HEK293T (cell line): ENCODE data around the gene LMF1.
"Not testable (repeated sequence)": the region's sequence is repeated elsewhere in the genome, so short reads cannot be mapped to it uniquely, and the experiment has no call there.

Experiments
- CTCF ChIA-PET: fragments of 350-600 bp; formaldehyde crosslinking; extraction: SDS; loops from one replicate; lab custom pipeline; 2021; ENCODE audit warnings: antibody characterized with exemption, inconsistent platforms; lab: Yijun Ruan, JAX
- POLR2A ChIA-PET: fragments of 350-600 bp; formaldehyde crosslinking; extraction: SDS; loops from one replicate; lab custom pipeline; 2020; ENCODE audit warnings: antibody characterized with exemption, inconsistent platforms; lab: Yijun Ruan, JAX
- DNase-seq: peaks from one replicate; pipeline ENCODE4 v3.0.0; 2012; ENCODE audit warnings: mixed read lengths; ENCODE audit errors: extremely low spot score
- ARNT ChIP-seq: fragments of 450-650 bp; IDR thresholded peaks from 2 replicates; pipeline ENCODE4 v1.6.1; 2017; ENCODE audit warnings: mild to moderate bottlenecking
- BHLHE40 ChIP-seq: fragments of 450-650 bp; IDR thresholded peaks from 2 replicates; pipeline ENCODE4 v1.6.1; 2016; ENCODE audit warnings: mild to moderate bottlenecking, moderate library complexity, borderline replicate concordance
- CTBP1 ChIP-seq: fragments of 450-650 bp; IDR thresholded peaks from 2 replicates; pipeline ENCODE4 v1.6.1; 2016; ENCODE audit warnings: borderline replicate concordance
- ELF4 ChIP-seq: fragments of 450-650 bp; IDR thresholded peaks from 2 replicates; pipeline ENCODE4 v1.6.1; 2017; ENCODE audit warnings: antibody characterized with exemption
- FOXA1 ChIP-seq: fragments of 450-650 bp; IDR thresholded peaks from 2 replicates; pipeline ENCODE4 v1.6.1; 2016; ENCODE audit warnings: mild to moderate bottlenecking
- FOXK2 ChIP-seq: fragments of 450-650 bp; IDR thresholded peaks from 2 replicates; pipeline ENCODE4 v1.6.1; 2016; ENCODE audit warnings: mild to moderate bottlenecking
- FOXM1 ChIP-seq: fragments of 450-650 bp; IDR thresholded peaks from 2 replicates; pipeline ENCODE4 v1.6.1; 2017; ENCODE audit warnings: mild to moderate bottlenecking, borderline replicate concordance
- HDGF ChIP-seq: fragments of 450-650 bp; IDR thresholded peaks from 2 replicates; pipeline ENCODE4 v1.6.1; 2017; ENCODE audit warnings: antibody characterized with exemption, borderline replicate concordance
- L3MBTL2 ChIP-seq: fragments of 450-650 bp; conservative IDR thresholded peaks from 2 replicates; pipeline ENCODE4 v1.6.1; 2016; ENCODE audit warnings: mild to moderate bottlenecking
- LEF1 ChIP-seq: fragments of 450-650 bp; IDR thresholded peaks from 2 replicates; pipeline ENCODE4 v1.6.1; 2017; ENCODE audit warnings: mild to moderate bottlenecking, borderline replicate concordance
- NFRKB ChIP-seq: fragments of 450-650 bp; IDR thresholded peaks from 2 replicates; pipeline ENCODE4 v1.6.1; 2016; ENCODE audit warnings: mild to moderate bottlenecking, moderate library complexity
- SP1 ChIP-seq: fragments of 450-650 bp; IDR thresholded peaks from 2 replicates; pipeline ENCODE4 v1.6.1; 2017
- SUZ12 ChIP-seq: fragments of 450-650 bp; IDR thresholded peaks from 2 replicates; pipeline ENCODE4 v1.6.1; 2016; ENCODE audit warnings: mild to moderate bottlenecking
- TARDBP ChIP-seq: fragments of 450-650 bp; IDR thresholded peaks from 2 replicates; pipeline ENCODE4 v1.6.1; 2016
- ZNF384 ChIP-seq: fragments of 450-650 bp; IDR thresholded peaks from 2 replicates; pipeline ENCODE4 v1.6.1; 2016
- TF ChIP-seq, protein P1 (sequence below): fragments of 450-650 bp; IDR thresholded peaks from 2 replicates; pipeline ENCODE4 v1.6.1; 2016

LMF1 gene

GRCh38 chr16:842061-842476 lies 128.7 kb downstream of the LMF1 start:
- TF ChIP-seq ELF4 (no peak), TARDBP (no peak), ZNF384 (no peak), NFRKB (no peak)
- CTCF ChIA-PET = no interaction called here
- DNase-seq = no peak
- POLR2A ChIA-PET = no interaction called here

GRCh38 chr16:841455-842060 lies 129.2 kb downstream of the LMF1 start:
- no peak for TF ChIP-seq FOXK2
- no peak for TF ChIP-seq TARDBP
- TF ChIP-seq BHLHE40 = no peak
- no peak for TF ChIP-seq ZNF384
- TF ChIP-seq ELF4 = no peak
- no peak for DNase-seq
- CTCF ChIA-PET = no interaction called here
- POLR2A ChIA-PET = no interaction called here

DNA sequence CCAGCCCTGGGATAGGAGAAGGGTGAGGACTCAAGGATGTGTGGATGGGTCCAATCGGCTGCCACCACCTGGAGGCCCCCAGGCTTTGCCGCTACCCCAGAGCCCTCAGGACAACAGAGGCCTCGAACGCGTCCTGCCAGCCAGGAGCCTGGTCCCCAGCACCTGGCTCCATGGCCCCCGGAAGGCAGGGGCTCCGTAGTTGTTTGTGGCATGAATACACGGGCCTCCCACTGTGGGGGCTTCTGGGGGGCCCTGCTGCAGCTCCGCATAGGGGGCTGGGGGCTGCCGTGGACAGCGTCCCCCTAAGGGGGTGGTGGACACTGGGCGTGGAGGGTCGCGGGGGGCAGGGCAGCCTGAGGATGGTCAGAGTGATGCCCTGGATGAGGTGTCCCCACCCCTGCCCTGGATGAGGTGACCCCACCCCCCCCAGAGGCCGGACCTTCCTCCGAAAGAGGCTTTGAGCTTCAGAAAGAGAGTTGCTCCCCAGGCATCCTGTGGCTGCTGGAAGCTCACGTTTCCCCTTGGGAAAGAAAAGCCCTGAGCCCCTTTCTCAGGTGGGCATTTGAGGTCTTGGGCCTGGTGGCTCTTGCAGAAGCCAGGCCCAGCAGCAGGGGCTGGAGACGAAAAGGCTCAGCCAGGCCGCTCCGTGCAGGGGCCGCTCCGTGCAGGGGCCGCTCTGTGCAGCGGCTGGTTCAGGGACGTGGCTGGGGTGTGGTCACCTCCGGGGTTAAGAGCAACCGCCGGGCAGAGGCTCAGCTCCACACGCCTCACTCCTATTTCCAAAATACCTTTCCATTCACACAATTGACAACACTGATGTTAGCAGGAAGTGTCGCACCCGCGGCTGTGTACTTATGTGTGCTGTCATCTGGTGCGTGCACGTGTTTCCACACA lies 130.0 kb downstream of the LMF1 start:
- POLR2A ChIA-PET = no interaction called here
- TF ChIP-seq ARNT (no peak), SP1 (no peak), NFRKB (no peak), CTBP1 (no peak), BHLHE40 (no peak), SUZ12 (no peak), FOXK2 (no peak), FOXA1 (no peak), FOXM1 (no peak), LEF1 (no peak), L3MBTL2 (no peak), ZNF384 (no peak), ELF4 (no peak), TARDBP (no peak), HDGF (no peak)
- TF ChIP-seq, protein P1, sequence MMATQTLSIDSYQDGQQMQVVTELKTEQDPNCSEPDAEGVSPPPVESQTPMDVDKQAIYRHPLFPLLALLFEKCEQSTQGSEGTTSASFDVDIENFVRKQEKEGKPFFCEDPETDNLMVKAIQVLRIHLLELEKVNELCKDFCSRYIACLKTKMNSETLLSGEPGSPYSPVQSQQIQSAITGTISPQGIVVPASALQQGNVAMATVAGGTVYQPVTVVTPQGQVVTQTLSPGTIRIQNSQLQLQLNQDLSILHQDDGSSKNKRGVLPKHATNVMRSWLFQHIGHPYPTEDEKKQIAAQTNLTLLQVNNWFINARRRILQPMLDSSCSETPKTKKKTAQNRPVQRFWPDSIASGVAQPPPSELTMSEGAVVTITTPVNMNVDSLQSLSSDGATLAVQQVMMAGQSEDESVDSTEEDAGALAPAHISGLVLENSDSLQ = no peak
- CTCF ChIA-PET = no interaction called here
- no peak for DNase-seq

DNA sequence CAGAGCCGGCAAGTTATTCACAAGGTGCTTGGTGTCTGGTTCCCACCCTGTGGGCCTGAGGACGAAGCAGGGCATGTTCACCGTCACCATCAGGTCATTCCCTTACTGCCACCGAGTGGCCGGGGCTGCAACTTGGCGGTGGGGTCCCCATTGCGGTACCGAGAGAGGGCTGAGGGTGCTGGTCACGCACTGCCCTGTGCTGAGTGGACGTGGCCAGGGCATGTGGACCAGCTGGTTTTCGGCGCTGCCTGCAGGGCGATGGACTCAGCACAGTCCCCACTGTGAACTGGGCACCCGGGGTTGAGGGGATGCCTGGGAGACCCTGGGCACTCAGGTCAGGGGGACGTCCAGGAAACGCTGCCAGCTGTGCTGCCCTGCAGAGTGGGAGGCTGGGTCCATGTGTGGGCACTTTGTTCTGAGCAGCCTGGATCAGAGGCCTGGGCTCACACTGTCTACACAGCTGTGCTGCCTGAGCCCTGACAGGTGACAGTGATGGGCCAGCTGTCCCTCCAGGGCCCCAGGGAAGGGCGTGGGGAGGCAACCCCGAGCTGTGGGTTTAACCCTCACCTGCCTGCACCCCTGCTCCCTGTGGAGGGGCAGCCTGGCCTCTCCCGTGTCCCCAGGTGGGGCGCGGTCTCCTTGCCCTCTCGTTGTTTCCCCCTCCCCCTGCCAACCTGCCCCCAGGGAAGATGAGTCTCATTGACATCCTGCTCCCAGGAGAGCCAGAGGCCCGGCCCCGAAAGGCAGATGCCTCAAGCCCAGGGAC lies 131.0 kb downstream of the LMF1 start:
- no peak for DNase-seq
- TF ChIP-seq CTBP1 = no peak
- TF ChIP-seq HDGF = no peak
- no peak for TF ChIP-seq TARDBP
- TF ChIP-seq FOXK2 = no peak
- no peak for TF ChIP-seq SUZ12
- no peak for TF ChIP-seq ZNF384
- TF ChIP-seq L3MBTL2 = no peak
- TF ChIP-seq NFRKB = no peak
- TF ChIP-seq, protein P1 = no peak
- TF ChIP-seq SP1 = no peak
- TF ChIP-seq ELF4 = no peak
- no peak for TF ChIP-seq ARNT
- TF ChIP-seq BHLHE40 = no peak
- no peak for TF ChIP-seq FOXM1
- TF ChIP-seq FOXA1 = no peak
- no peak for TF ChIP-seq LEF1
- POLR2A ChIA-PET = no interaction called here
- CTCF ChIA-PET = no interaction called here

- CTCF ChIA-PET = no interaction called here
- no peak for TF ChIP-seq BHLHE40
- TF ChIP-seq FOXM1 = no peak
- no peak for TF ChIP-seq ARNT
- TF ChIP-seq, protein P1 = no peak
- POLR2A ChIA-PET = no interaction called here
Observed at GRCh38 chr16:838741-839140, 132.0 kb downstream of the LMF1 start.

GRCh38 chr16:836822-837221 lies 134.0 kb downstream of the LMF1 start:
- DNase-seq, CTCF ChIA-PET, POLR2A ChIA-PET: not testable (repeated sequence)

More at GRCh38 chr16:838741-839140, 132.0 kb downstream of the LMF1 start:
- DNase-seq = no peak
